Rectal smooth muscle tissue (tissue), 1 donor: Measurements from ENCODE around the gene IGF1R.

ENCODE experiments used
- H3K27ac ChIP-seq: one replicate; pipeline ENCODE4 v1.7.0; 2013; ENCODE audit warnings: low read depth, low read length, inconsistent platforms
- H3K27me3 ChIP-seq: one replicate; pipeline ENCODE4 v1.7.0; 2013; ENCODE audit warnings: low read length; ENCODE audit not compliant: control insufficient read depth, insufficient read depth
- H3K36me3 ChIP-seq: one replicate; pipeline ENCODE4 v1.7.0; 2013; ENCODE audit warnings: low read length; ENCODE audit not compliant: control insufficient read depth, insufficient read depth
- H3K4me1 ChIP-seq: one replicate; pipeline ENCODE4 v1.7.0; 2013; ENCODE audit warnings: low read length; ENCODE audit not compliant: control insufficient read depth, insufficient read depth
- H3K4me3 ChIP-seq: one replicate; pipeline ENCODE4 v1.7.0; 2013; ENCODE audit warnings: low read length
- H3K9ac ChIP-seq: one replicate; pipeline ENCODE4 v1.7.0; 2013; ENCODE audit warnings: low read length

IGF1R gene

GRCh38 chr15:98935736-98936135 is 287.4 kb downstream of the IGF1R start:
- H3K27me3 ChIP-seq, result no peaks in the 10 kb centered on the region
- H3K27ac ChIP-seq, result no peak overlapping the region
- H3K9ac ChIP-seq, result no peak overlapping the region
- H3K4me1 ChIP-seq, result no peaks in the 10 kb centered on the region
- peaks cover 4% of the 10 kb centered on the region for H3K36me3 ChIP-seq
- H3K4me3 ChIP-seq, result no peak overlapping the region

GRCh38 chr15:98937413-98938104 is 289.2 kb downstream of the IGF1R start:
- Histone ChIP-seq H3K27me3 (no peaks in the 10 kb centered on the region), H3K9ac (no peak overlapping the region), H3K4me3 (no peak overlapping the region), H3K27ac (no peak overlapping the region), H3K36me3 (peaks cover 3% of the 10 kb centered on the region), H3K4me1 (peaks cover 2% of the 10 kb centered on the region)

GRCh38 chr15:98938105-98938417 is 289.7 kb downstream of the IGF1R start:
- peaks cover 8% of the 10 kb centered on the region for H3K4me1 ChIP-seq
- no peak overlapping the region for H3K27ac ChIP-seq
- H3K36me3 ChIP-seq, result no peaks in the 10 kb centered on the region
- H3K4me3 ChIP-seq, result no peak overlapping the region
- H3K9ac ChIP-seq, result no peak overlapping the region
- no peaks in the 10 kb centered on the region for H3K27me3 ChIP-seq

DNA sequence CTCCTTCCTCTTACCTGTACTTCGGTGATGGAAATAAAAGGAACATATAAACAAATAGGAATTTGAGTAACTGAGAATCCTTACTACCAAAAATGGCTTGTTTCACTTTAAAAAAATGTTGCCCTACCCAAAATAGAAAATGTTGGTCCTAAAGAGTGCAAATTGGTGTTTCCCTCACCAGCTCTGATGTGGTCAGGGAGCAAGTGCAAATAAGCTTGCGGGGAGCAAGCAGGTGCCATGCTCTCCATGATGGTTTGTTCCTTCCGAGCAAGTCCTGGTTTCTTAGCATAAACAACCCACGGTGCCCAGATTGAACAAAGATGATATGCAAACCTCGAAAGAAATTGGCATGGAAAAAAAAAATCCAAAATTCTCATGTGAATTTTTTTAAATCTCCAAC is 290.5 kb downstream of the IGF1R start:
- H3K27ac ChIP-seq, result no peak overlapping the region
- no peaks in the 10 kb centered on the region for H3K27me3 ChIP-seq
- H3K36me3 ChIP-seq, result no peaks in the 10 kb centered on the region
- no peak overlapping the region for H3K9ac ChIP-seq
- H3K4me1 ChIP-seq, result peaks cover 15% of the 10 kb centered on the region
- no peak overlapping the region for H3K4me3 ChIP-seq

DNA sequence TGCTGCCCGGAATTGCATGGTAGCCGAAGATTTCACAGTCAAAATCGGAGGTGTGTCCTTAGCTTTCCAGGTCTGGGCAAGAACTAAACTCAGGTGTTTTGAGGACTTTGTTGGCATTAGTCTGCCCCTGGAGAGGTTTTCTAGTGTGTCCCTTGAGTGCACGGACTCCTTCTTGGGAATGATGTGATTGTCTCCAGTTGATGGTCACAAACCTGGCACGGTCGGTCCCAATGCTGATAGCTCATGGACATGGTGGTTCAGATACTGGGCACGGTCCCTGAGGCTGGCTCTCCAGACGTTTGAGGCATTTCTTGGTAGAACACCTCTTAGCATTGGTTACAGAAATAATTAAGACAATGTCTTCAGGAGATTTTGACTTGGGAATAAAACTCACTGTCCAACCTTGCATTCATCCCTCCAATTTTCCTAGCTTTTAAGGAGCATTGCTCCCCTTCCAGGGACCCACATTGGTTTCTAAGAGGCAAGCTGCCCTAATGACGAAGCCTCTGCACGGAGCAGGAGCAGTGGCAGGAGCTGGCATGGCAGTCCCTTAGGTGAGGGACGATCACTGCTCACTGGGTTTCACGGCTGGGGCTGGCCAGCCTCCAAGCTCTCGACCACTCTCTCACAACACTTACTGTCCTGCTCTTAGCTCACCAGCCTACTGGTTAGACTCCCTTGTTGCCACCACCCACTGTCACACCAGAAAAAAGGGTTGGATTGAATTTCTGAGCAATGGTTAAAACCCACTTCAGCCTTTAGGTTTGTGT is 291.2 kb downstream of the IGF1R start:
- no peak overlapping the region for H3K4me3 ChIP-seq
- no peaks in the 10 kb centered on the region for H3K27me3 ChIP-seq
- peaks cover 20% of the 10 kb centered on the region for H3K4me1 ChIP-seq
- no peak overlapping the region for H3K27ac ChIP-seq
- H3K9ac ChIP-seq, result no peak overlapping the region
- H3K36me3 ChIP-seq, result no peaks in the 10 kb centered on the region

- Histone ChIP-seq H3K4me3 (no peak overlapping the region), H3K27ac (peak overlapping the region; percentile 21), H3K9ac (no peak overlapping the region), H3K4me1 (peaks cover 20% of the 10 kb centered on the region), H3K36me3 (peaks cover 2% of the 10 kb centered on the region), H3K27me3 (no peaks in the 10 kb centered on the region)
Observed at GRCh38 chr15:98941595-98942255, 293.4 kb downstream of the IGF1R start.

DNA sequence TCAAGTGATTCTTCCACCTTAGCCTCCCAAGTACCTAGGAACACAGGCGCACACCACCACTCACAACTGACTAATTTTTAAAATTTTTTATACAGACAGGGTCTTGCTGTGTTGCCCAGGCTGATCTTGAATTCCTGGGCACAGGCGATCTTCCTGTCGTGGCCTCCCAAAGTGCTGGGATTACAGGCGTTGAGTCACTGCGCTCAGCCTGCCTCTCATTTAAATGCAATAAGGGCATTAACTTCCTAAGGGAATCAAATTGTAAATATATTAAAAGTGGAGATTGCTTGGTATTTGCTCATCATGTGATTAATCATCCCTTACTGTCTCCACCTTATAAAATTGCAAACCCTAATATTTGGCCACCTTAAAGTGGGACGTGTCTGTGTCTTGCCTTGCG is 294.1 kb downstream of the IGF1R start:
- Histone ChIP-seq H3K4me1 (peaks cover 20% of the 10 kb centered on the region), H3K4me3 (no peak overlapping the region), H3K36me3 (peaks cover 2% of the 10 kb centered on the region), H3K27me3 (no peaks in the 10 kb centered on the region), H3K9ac (no peak overlapping the region), H3K27ac (peak overlapping the region; percentile 78)

DNA sequence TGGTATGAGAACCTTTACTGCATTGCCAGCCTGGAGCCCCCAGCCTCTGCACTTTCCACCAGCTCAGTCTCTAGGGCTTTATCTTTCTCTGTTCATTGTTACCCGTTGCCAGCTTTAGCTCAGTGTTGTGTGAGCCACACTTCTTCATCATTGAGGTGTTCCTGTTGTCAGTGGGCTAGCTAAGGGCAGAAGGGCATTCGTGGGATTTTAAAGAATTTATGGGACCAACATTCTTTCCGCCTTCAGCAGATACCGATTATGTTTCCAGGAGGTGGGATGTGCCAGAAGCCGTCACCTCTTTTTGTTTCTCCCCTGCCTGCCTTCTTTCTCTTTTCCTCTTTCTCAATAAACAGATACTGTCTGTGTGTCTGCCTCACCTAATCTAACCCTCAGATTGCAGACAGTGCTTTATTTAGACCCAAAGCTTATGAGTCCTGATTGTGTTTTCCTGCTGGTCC is 294.7 kb downstream of the IGF1R start:
- Histone ChIP-seq H3K27ac (peak overlapping the region; percentile 78), H3K36me3 (peaks cover 2% of the 10 kb centered on the region), H3K4me3 (no peak overlapping the region), H3K27me3 (no peaks in the 10 kb centered on the region), H3K4me1 (peaks cover 20% of the 10 kb centered on the region), H3K9ac (no peak overlapping the region)

- no peak overlapping the region for H3K9ac ChIP-seq
Observed at GRCh38 chr15:98943601-98944151, 295.3 kb downstream of the IGF1R start.

GRCh38 chr15:98946301-98947255 is 298.2 kb downstream of the IGF1R start:
- peak overlapping the region; percentile 35 for H3K27ac ChIP-seq
- peaks cover 6% of the 10 kb centered on the region for H3K36me3 ChIP-seq
- H3K9ac ChIP-seq, result no peak overlapping the region
- no peak overlapping the region for H3K4me3 ChIP-seq
- peaks cover 24% of the 10 kb centered on the region for H3K4me1 ChIP-seq
- H3K27me3 ChIP-seq, result no peaks in the 10 kb centered on the region

More at GRCh38 chr15:98943601-98944151, 295.3 kb downstream of the IGF1R start:
- Histone ChIP-seq H3K4me1 (peaks cover 20% of the 10 kb centered on the region), H3K36me3 (peaks cover 6% of the 10 kb centered on the region), H3K4me3 (no peak overlapping the region), H3K27ac (peak overlapping the region; percentile 78), H3K27me3 (no peaks in the 10 kb centered on the region)

- Histone ChIP-seq H3K4me3 (no peak overlapping the region), H3K36me3 (peaks cover 6% of the 10 kb centered on the region), H3K9ac (no peak overlapping the region), H3K27ac (no peak overlapping the region), H3K4me1 (peaks cover 21% of the 10 kb centered on the region), H3K27me3 (no peaks in the 10 kb centered on the region)
Observed at GRCh38 chr15:98948456-98948855, 300.1 kb downstream of the IGF1R start.
